GM18526 (cell line): ENCODE results near the gene NAA10.

Source experiments
- POLR2A ChIP-seq: IDR thresholded peaks from 3 replicates; pipeline ENCODE4 v1.6.1; 2011; ENCODE audit not compliant: insufficient read length; ENCODE audit errors: extremely low read depth

The NAA10 gene

GRCh38 chrX:153880440-153880815 lies 54.4 kb downstream of the NAA10 start:
- TF ChIP-seq POLR2A, result no peak

GRCh38 chrX:153879741-153880439 lies 54.9 kb downstream of the NAA10 start:
- TF ChIP-seq POLR2A, result no peak
